ENCODE data around the gene PRPH.
A peak's percentile ranks its signal among the peaks of the same experiment; 100 is the strongest.
"Not testable (repeated sequence)": the region's sequence is repeated elsewhere in the genome, so short reads cannot be mapped to it uniquely, and the experiment has no call there.

PRPH gene

GRCh38 chr12:49295082-49295936 lies at the start of gene PRPH:
TSS of gene PRPH (plus strand) at chr12:49295147. CDS start at chr12:49295201, 54 bp downstream.
- no peak for DNase-seq (ENCODE audit: low read depth in 2 of 2)

DNA sequence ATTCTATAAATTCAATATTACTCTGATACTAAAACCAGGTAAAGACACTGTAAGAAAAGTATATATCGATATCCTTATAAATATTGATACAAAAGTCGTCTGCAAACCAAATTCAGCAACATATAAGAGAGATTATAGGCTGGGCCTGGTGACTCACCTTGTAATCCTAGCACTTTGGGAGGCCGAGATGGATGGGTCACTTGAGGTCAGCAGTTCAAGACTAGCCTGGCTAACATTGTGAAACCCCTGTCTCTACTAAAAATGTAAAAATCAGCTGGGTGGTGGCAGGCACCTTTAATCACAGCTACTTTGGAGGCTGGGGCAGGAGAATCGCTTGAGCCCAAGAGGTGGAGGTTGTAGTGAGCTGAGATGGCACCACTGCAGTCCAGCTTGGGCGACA lies 43.6 kb upstream of the PRPH start:
- DNase-seq (ENCODE audit: low read depth in 2 of 2), result no peak

GRCh38 chr12:49253033-49253623 lies 41.8 kb upstream of the PRPH start:
- no peak for DNase-seq (ENCODE audit: low read depth in 2 of 2)

- DNase-seq (ENCODE audit: low read depth in 2 of 2), result not testable (repeated sequence)
Observed at GRCh38 chr12:49255456-49255855, 39.5 kb upstream of the PRPH start.

DNA sequence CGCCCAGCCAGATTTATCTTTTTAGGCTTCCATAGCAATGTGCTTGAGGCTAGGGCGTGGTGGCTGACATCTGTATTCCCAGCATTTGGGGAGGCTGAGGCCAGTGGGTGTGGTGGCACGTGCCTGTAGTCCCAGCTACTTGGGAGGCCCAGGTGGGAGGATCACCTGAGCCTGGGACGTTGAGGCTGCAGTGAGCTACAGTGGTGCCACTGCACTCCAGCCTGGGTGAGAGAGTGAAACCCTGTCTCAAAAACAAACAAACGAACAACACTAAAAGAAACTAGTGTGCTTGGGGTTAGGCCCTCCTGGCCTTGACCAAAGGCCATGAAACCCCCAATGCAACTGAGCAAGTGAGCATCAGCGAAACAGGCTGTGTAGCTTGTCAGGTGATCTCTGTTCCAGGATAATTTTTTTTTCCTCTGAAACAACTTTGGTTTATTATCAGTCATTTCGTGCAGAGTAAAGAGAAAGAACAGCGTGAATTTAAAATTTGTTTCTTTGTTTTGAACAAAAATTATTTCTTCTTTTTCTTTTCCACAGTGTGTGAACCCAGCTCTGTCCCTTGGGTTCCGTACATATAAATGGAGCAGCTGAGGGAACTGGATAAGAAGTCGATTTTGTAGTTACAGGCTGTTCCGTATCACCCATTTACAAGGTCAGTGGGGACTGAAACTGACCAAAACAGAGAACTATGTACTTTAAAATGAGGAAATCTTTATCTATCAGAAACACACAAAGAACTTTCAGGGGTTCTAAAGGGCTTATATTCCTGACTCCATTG lies 38.9 kb upstream of the PRPH start:
- no peak for DNase-seq (ENCODE audit: low read depth in 2 of 2)

GRCh38 chr12:49257508-49258184 lies 37.3 kb upstream of the PRPH start:
- not testable (repeated sequence) for DNase-seq (ENCODE audit: low read depth in 2 of 2)

GRCh38 chr12:49259452-49259851 lies 35.5 kb upstream of the PRPH start:
- DNase-seq (ENCODE audit: low read depth in 2 of 2), result no peak

GRCh38 chr12:49260166-49260565 lies 34.8 kb upstream of the PRPH start:
- no peak for DNase-seq (ENCODE audit: low read depth in 2 of 2)

GRCh38 chr12:49260571-49261363 lies 34.2 kb upstream of the PRPH start:
- no peak for DNase-seq (ENCODE audit: low read depth in 2 of 2)

- DNase-seq (ENCODE audit: low read depth in 2 of 2), result no peak
Observed at GRCh38 chr12:49261721-49262120, 33.2 kb upstream of the PRPH start.

DNA sequence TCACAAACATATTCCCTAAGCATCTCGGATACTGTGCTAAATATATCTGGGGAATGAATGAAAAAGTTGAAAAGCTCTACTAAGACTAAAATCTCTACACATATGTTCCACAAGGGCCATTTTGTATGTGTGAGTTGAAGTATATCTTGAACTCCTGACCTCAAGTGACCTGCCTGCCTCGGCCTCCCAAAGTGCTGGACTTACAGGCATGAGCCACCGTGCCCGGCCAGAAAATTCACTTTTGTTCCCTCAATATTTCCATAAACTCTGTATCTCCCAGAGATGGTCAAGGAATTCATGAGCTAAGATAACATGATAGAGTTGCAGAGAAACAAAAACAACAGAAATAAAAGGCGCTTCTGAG lies 31.6 kb upstream of the PRPH start:
- no peak for DNase-seq (ENCODE audit: low read depth in 2 of 2)

- DNase-seq (ENCODE audit: low read depth in 2 of 2), result no peak
Observed at GRCh38 chr12:49264466-49264872, 30.5 kb upstream of the PRPH start.

GRCh38 chr12:49264873-49265792 lies 29.8 kb upstream of the PRPH start, which contains the start of gene TUBA1C:
TSS of gene TUBA1C (plus strand) at chr12:49265082. CDS start at chr12:49265182, 100 bp downstream.
- peak; percentile 74 to 81 for DNase-seq (ENCODE audit: low read depth in 2 of 2)

DNA sequence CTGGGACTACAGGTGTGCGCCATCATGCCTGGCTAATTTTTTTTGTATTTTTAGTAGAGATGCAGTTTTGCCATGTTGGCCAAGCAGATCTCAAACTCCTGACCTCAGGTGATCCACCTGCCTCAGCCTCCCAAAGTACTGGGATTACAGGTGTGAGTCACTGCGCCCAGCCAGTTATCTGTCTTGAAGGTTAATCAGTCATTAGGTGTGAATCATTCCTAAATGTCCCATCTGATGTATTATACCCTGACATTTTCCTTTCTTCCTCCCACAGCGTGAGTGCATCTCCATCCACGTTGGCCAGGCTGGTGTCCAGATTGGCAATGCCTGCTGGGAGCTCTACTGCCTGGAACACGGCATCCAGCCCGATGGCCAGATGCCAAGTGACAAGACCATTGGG lies 25.8 kb upstream of the PRPH start:
- DNase-seq (ENCODE audit: low read depth in 2 of 2), result not testable (repeated sequence)

GRCh38 chr12:49272790-49273725 lies 21.9 kb upstream of the PRPH start:
- no peak for DNase-seq (ENCODE audit: low read depth in 2 of 2)

- DNase-seq (ENCODE audit: low read depth in 2 of 2), result no peak
Observed at GRCh38 chr12:49273726-49274395, 21.1 kb upstream of the PRPH start.

GRCh38 chr12:49274396-49275069 lies 20.4 kb upstream of the PRPH start:
- DNase-seq (ENCODE audit: low read depth in 2 of 2), result no peak

Measured in stimulated activated CD8-positive, alpha-beta memory T cell treated with anti-CD3 and anti-CD28 coated beads, Interleukin-15, amount 100 ng/mL, for 4 hours (primary cell).